ENCODE results near the gene CAPN10.

Gene CAPN10

DNA sequence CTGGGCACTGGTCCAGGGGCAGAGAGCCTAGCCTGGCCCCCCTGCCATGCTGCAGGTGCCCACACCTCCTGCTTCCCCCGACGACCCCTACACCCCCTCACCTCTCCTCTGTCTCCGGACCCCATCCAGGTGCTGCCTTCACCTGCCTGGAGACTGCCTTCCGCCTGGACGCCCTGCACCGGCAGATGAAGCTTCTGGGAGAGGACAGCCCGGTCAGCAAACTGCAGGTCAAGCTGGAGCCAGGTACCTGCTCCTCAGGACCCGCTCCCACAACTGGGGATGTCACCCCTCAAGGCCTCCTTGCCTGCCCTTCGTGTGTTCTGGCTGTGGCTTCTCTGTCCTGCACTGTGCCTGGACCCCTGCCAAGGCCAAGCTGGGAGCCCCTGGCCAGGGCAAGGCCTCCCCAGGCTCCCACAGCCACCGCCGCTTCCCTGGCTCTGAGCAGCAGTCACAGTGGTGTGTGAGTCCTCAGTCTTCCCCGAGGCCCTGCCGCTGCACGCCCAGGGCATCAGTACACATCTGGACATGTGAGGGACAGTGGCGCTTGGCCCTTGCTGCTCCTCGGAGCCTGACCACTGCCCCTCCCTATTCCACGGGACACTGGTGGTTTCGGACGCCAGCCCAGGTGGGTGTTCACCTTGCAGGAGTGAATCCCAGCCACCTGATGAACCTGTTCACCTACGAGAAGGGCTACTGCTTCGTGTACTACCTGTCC is 12.0 kb upstream of the CAPN10 start:
- DNase-seq (ENCODE audit: low read depth in 3 of 3, low spot score in 1 of 3): no peak

DNA sequence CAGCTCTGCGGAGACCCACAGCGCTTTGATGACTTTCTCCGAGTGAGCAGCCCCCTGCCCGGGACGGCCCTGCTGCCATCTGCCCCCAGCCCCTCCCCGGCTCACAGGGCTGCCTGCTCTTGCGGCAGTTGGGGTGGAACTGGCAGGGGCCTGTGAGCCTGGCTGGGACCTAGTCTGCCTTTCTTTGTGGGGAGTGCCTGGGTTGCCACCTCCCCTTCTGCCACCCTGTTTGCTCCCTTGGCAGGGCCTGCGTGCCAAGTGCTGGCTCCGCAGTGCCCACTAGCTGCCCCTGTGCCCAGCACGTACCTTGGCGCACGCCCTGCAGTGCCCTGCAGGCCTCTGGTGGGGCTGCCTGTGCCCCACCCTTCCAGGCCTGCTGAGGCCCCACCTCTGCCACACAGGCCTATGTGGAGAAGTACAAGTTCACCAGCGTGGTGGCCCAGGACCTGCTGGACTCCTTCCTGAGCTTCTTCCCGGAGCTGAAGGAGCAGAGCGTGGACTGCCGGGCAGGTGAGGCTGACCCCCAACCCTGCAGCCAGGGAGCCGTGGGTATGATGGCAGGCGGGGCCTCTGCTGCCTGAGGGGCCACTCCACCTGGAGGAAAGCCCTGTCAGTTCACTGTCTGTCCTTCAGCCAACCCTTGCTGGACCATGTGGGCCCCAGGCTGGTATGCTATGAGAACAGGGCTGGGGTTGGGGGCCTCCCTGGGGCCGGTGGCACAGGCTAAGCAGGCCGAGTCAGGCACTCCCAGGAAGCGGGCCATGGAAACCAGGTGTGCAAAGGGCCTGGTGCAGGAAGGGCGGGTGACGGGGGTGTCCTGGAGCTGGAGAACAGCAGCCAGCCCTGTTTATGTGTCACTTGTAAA is 11.2 kb upstream of the CAPN10 start:
- DNase-seq (ENCODE audit: low read depth in 3 of 3, low spot score in 1 of 3): no peak

GRCh38 chr2:240576036-240576435 is 10.5 kb upstream of the CAPN10 start:
- no peak for DNase-seq (ENCODE audit: low read depth in 3 of 3, low spot score in 1 of 3)

DNA sequence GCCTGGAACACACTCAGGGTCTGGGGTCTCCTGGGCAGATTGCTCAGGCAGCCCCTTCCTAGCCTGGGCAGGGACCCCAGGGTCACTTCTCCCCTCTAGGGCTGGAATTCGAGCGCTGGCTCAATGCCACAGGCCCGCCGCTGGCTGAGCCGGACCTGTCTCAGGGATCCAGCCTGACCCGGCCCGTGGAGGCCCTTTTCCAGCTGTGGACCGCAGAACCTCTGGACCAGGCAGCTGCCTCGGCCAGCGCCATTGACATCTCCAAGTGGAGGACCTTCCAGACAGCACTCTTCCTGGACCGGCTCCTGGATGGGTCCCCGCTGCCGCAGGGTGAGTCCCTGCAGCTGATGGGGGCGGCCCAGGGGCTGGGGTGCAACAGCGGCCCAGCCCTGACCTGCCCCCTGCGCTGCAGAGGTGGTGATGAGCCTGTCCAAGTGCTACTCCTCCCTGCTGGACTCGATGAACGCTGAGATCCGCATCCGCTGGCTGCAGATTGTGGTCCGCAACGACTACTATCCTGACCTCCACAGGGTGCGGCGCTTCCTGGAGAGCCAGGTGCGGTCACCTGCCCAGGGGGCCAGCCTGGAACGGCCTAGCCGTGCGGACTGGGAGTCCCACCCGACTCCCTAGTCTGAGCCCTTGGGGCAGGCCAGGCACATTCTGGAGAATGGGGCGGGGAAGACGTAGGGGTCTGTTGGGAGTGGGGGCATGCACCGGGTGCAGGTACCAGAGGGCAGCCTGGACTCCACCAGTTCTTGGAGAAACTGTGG is 9.9 kb upstream of the CAPN10 start:
- DNase-seq (ENCODE audit: low read depth in 3 of 3, low spot score in 1 of 3): no peak

- DNase-seq (ENCODE audit: low read depth in 3 of 3, low spot score in 1 of 3): no peak
Measured at GRCh38 chr2:240577281-240578109, 9.0 kb upstream of the CAPN10 start.

GRCh38 chr2:240578110-240578450 is 8.5 kb upstream of the CAPN10 start:
- DNase-seq (ENCODE audit: low read depth in 3 of 3, low spot score in 1 of 3): no peak

DNA sequence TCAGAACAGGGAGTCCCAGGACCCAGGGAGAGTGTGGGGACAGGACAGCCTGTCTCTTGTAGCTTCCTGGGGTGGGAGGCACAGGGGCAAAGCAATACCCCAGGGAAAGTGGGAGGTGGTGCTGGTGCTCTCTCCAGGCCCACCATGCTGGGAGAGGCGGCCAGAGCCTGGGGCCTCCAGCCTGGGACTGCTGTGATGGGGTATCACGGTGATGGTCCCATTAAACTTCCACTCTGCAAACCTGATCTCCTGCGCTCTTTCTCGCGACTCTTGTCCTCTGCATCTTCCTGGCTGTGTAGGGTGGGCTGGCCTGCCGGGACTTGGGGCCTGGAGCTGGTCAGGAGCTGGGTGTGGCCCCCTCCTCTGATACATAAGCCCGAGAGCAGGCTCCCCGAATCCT is 8.0 kb upstream of the CAPN10 start:
- DNase-seq (ENCODE audit: low read depth in 3 of 3, low spot score in 1 of 3): no peak

DNA sequence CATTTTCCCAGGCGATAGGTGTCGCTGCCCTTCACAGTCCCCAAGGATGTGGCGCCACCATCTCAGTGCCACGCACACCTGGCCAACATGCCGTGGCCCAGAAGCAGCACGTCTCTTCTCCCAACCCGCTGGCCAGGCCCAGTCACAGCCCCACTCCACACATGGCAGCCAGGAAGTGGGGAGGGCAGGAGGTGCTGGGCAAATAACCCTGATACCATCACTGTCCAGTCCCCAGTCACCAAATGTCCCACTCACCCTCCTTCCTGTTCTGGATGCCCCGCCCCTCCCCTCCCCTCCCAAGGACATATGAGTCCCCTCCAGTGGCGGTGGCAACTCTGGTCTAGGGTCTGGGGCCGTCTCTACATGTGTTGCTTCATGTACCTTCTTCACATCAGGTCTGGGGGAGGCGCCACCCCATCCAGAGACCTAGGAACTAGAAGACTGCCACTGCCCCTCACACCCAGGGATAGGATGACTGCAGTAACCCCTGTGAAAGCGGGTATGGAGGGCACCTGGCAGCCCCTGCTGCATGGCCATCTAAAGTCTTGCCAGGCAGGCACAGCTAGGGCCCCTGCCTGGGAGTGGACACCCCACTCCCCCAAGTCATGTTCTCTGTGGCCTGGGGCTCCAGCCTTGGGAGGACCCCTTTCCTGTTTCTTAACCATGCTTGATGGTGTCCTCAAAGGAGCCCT is 7.3 kb upstream of the CAPN10 start:
- no peak for DNase-seq (ENCODE audit: low read depth in 3 of 3, low spot score in 1 of 3)

- peak in 2 of 3 donors; percentile 51 to 59 for DNase-seq (ENCODE audit: low read depth in 3 of 3, low spot score in 1 of 3)
Measured at GRCh38 chr2:240579771-240580614, 6.5 kb upstream of the CAPN10 start.

- DNase-seq (ENCODE audit: low read depth in 3 of 3, low spot score in 1 of 3): no peak
Measured at GRCh38 chr2:240581811-240582210, 4.7 kb upstream of the CAPN10 start.

DNA sequence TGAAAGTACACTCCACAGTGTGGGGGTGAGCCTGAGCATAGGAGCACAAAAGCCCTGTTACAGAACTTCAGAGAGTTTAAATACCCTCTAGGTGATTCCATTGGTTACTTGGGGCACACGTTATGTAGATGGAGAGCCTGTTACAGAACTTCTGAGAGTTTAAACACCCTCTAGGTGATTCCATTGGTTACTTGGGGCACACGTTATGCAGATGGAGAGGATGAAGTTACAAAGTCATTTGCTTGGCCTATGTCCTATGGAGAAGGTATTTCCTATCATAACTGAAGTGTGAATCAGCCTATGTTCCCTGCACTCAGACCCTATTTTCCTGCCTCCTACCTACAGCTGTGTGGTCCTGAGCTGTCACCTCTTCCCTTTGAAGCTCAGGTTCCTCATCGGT is 3.8 kb upstream of the CAPN10 start:
- DNase-seq (ENCODE audit: low read depth in 3 of 3, low spot score in 1 of 3): no peak

DNA sequence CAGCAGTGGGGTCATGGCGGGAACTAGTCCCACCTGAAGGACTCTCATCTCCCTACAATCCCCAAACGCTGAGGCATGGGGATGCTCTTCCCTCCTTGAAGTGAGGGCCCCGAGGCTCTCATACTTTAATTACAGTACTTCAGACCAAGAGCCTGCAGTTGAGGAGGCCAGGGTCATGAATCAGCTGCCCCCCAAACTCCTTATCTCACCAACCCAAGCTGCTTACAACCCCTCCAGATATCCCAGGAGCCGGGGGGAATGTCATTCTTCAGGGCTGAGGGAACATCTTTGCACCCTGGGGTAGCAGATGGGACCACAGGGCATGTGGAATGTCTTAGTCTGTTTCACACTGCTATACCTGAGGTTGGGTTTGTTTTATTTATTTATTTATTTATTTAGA is 2.8 kb upstream of the CAPN10 start:
- DNase-seq (ENCODE audit: low read depth in 3 of 3, low spot score in 1 of 3): no peak

GRCh38 chr2:240584486-240585031 is 2.0 kb upstream of the CAPN10 start:
- DNase-seq (ENCODE audit: low read depth in 3 of 3, low spot score in 1 of 3): no peak

GRCh38 chr2:240585101-240585500 is 1.4 kb upstream of the CAPN10 start:
- DNase-seq (ENCODE audit: low read depth in 3 of 3, low spot score in 1 of 3): no peak

DNA sequence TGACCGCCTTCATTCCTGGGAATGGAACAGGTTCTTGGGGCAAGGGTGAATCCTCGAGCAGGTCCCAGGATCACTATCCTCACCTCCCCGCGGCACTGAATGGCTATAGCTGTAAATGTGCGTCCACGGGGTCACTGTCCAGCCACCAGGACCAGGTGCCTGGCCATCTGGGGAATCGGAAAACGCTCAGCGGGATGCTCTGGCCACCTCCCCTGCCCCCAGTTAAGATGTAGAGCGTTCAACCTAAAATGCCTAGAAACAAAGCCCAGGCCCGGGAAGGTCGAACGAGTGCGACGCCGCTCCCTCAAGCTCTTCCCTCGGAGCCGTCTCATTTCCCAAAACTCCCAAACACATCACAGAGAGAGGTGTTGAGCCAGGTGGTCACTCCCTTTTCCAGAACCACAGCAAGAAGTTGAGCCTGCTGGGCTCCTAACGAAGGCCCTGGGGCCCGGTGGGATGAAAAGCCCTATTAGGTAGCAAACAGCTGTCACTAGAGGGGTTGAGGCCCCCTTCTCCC is 795 bp upstream of the CAPN10 start:
- DNase-seq (ENCODE audit: low read depth in 3 of 3, low spot score in 1 of 3): no peak

- DNase-seq (ENCODE audit: low read depth in 3 of 3, low spot score in 1 of 3): peak in 1 of 3 donors; percentile 39
Measured at GRCh38 chr2:240586919-240587800, 626 bp downstream of the CAPN10 start.

DNA sequence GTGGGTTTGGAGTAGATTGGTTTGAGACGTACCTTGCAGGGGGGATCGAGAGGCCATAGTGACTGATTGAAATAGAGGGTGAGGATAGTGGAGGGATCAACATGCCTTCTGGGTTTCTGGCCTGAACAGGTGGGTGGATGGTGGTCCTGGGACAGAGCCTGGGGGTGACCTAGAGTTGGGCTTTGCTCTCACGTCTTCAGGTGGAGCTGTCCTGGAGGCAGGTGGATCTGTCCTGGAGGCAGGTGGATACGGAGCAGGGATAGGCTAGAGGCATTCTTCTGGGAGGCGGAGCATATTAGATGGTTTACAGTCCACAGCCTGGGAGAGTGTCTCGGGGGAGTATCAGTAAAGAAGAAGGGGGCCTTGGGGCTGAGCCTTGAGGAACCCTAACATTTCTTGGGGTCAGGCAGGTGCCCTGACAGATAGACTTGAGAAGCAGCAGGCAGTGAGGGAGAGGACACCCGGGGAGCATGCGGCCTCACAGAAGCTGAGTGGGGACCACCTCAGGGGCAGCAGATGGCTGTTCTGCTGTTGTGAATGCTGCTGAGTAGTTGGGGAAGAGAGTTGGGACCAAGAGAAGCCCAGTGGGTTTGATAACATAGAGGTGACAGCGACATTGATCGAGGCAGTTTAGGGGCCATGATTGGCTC is 1.6 kb downstream of the CAPN10 start:
- no peak for DNase-seq (ENCODE audit: low read depth in 3 of 3, low spot score in 1 of 3)

All from stimulated activated CD4-positive, alpha-beta T cell treated with anti-CD3 and anti-CD28 coated beads, TNF-alpha, amount 100 ng/mL, for 1 hour (primary cell).